Measurements from ENCODE around the gene ELL.
A peak's percentile ranks its signal among the peaks of the same experiment; 100 is the strongest.

ELL gene

GRCh38 chr19:18414504-18415177 lies 107.2 kb downstream of the ELL start:
- peak in 1 of 2 experiments; percentile 65 for DNase-seq (ENCODE audit: low read depth in 1 of 2, low spot score in 1 of 2)
- no peak for TF ChIP-seq POLR2AphosphoS5 (IDR thresholded peaks at IDR 0.05; ENCODE audit: low read depth)
- no peak for TF ChIP-seq GABPA (IDR thresholded peaks at IDR 0.05; ENCODE audit: low read depth)
- TF ChIP-seq SPI1 (IDR thresholded peaks at IDR 0.05; ENCODE audit: borderline replicate concordance, low read depth): no peak
- TF ChIP-seq, protein P1, sequence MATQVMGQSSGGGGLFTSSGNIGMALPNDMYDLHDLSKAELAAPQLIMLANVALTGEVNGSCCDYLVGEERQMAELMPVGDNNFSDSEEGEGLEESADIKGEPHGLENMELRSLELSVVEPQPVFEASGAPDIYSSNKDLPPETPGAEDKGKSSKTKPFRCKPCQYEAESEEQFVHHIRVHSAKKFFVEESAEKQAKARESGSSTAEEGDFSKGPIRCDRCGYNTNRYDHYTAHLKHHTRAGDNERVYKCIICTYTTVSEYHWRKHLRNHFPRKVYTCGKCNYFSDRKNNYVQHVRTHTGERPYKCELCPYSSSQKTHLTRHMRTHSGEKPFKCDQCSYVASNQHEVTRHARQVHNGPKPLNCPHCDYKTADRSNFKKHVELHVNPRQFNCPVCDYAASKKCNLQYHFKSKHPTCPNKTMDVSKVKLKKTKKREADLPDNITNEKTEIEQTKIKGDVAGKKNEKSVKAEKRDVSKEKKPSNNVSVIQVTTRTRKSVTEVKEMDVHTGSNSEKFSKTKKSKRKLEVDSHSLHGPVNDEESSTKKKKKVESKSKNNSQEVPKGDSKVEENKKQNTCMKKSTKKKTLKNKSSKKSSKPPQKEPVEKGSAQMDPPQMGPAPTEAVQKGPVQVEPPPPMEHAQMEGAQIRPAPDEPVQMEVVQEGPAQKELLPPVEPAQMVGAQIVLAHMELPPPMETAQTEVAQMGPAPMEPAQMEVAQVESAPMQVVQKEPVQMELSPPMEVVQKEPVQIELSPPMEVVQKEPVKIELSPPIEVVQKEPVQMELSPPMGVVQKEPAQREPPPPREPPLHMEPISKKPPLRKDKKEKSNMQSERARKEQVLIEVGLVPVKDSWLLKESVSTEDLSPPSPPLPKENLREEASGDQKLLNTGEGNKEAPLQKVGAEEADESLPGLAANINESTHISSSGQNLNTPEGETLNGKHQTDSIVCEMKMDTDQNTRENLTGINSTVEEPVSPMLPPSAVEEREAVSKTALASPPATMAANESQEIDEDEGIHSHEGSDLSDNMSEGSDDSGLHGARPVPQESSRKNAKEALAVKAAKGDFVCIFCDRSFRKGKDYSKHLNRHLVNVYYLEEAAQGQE (IDR thresholded peaks at IDR 0.05; ENCODE audit: insufficient replicate concordance, low read depth): no peak
- TF ChIP-seq CTCF (IDR thresholded peaks at IDR 0.05; ENCODE audit: insufficient read depth, low read length): no peak
- Histone ChIP-seq H3K4me3 (replicated peaks; ENCODE audit: insufficient read depth, low read length) (peak overlapping the region; percentile 26; the same call in 1 of the 2 replicates), H3K27me3 (ENCODE audit: insufficient read depth, poor library complexity, severe bottlenecking) (no peaks in the 10 kb centered on the region), H3K27ac (replicated peaks) (peak overlapping the region; percentile 98)

GRCh38 chr19:18412610-18413239 lies 109.1 kb downstream of the ELL start:
- DNase-seq (ENCODE audit: low read depth in 1 of 2, low spot score in 1 of 2): no peak
- Histone ChIP-seq H3K27me3 (ENCODE audit: insufficient read depth, poor library complexity, severe bottlenecking) (no peaks in the 10 kb centered on the region), H3K27ac (replicated peaks) (no peak overlapping the region), H3K4me3 (replicated peaks; ENCODE audit: insufficient read depth, low read length) (no peak overlapping the region)
- TF ChIP-seq, protein P1 (IDR thresholded peaks at IDR 0.05; ENCODE audit: insufficient replicate concordance, low read depth): no peak
- TF ChIP-seq POLR2AphosphoS5 (IDR thresholded peaks at IDR 0.05; ENCODE audit: low read depth) (no peak), SPI1 (IDR thresholded peaks at IDR 0.05; ENCODE audit: borderline replicate concordance, low read depth) (no peak), GABPA (IDR thresholded peaks at IDR 0.05; ENCODE audit: low read depth) (no peak), CTCF (IDR thresholded peaks at IDR 0.05; ENCODE audit: insufficient read depth, low read length) (no peak)

GRCh38 chr19:18408053-18408476 lies 113.8 kb downstream of the ELL start:
- H3K27me3 ChIP-seq (ENCODE audit: insufficient read depth, poor library complexity, severe bottlenecking): no peaks in the 10 kb centered on the region
- TF ChIP-seq, protein P1 (IDR thresholded peaks at IDR 0.05; ENCODE audit: insufficient replicate concordance, low read depth): no peak
- peak; percentile 19 for TF ChIP-seq CTCF (IDR thresholded peaks at IDR 0.05; ENCODE audit: insufficient read depth, low read length)
- peak in 1 of 2 experiments; percentile 49 for DNase-seq (ENCODE audit: low read depth in 1 of 2, low spot score in 1 of 2)
- no peak overlapping the region for H3K4me3 ChIP-seq (replicated peaks; ENCODE audit: insufficient read depth, low read length)
- no peak overlapping the region for H3K27ac ChIP-seq (replicated peaks)

Data from HL-60 (cell line).